ENCODE measurements around the gene TOR1AIP2. TPM values are rescaled to one million over a fixed set of nuclear protein-coding genes. Genes with fewer than 3 reads are reported as not detected.
A peak's percentile ranks its signal among the peaks of the same experiment; 100 is the strongest.

The TOR1AIP2 gene
- total RNA-seq, 1 experiment from 2014 or later: 79.9 TPM

DNA sequence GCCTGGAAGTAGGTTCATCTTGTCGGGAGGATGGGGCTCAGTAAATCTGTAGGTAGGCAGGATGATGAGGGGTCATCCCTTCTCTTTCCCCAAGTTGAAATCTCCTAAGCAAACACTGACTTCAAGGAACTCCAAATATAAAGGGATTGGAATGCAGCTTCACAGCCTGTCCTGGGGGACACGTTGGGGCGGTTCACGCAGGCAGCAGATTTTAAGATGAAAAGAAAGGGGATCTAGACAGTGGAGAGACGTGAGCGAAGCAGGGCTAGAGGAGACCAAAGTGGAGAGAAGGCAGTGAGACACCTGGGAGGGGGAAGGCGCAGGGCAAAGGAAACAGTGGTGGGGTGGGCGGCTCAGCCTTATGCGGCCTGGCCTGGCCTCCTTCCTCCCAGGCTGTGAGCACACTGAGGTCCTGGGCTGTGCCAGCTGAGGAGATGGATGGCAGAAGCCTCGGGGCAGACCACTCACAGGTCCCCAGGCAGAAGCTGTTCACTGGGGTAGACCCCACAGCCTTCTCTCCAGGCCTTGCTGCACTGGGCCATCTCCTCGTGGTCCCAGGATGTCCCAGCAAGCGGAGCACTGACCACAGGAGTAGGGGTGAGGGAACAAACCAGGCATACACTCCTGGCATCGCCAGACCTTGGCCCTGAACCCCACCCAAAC lies 51.7 kb downstream of the TOR1AIP2 start:
- no peak for DNase-seq (ENCODE audit: low read depth)

DNA sequence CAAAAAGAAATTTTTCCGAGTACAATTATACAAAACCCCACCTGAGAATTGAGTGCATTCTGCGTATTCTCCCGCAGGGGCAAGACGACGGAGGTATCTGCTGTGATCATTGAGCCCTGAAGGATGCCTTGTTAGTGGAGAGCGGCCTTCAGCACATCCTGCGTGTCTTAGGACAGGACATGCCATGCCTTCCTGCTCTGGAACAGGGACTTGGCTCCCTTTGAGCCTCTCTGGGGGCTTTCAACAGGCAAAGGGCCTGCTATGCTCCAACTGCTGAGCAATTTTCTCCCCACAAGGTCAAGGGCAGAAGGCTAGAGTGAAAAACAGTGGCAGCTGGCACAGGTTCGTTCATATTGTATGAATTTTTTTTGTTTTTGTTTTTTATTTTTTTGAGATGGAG lies 52.4 kb downstream of the TOR1AIP2 start:
- no peak for DNase-seq (ENCODE audit: low read depth)

GRCh38 chr1:179824265-179824664 lies 53.3 kb downstream of the TOR1AIP2 start:
- no peak for DNase-seq (ENCODE audit: low read depth)

DNA sequence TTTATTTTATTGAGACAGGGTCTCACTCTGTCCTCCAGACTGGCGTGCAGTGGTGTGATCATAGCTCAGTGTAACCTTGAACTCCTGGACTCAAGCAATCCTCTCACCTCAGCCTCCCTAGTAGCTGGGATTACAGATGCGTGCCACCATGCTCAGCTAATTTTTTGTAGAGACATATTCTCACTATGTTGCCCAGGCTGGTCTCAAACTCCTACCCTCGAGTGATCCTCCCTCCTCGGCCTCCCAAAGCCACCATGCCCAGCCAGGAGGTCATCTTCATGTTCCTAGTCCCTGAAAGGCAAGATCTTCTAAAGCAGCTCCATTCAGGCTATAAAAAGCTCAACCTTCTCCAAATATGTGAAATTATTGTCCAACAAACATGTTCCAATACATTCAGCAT lies 53.9 kb downstream of the TOR1AIP2 start:
- DNase-seq (ENCODE audit: low read depth): no peak

GRCh38 chr1:179822065-179822464 lies 55.5 kb downstream of the TOR1AIP2 start:
- DNase-seq (ENCODE audit: low read depth): no peak

DNA sequence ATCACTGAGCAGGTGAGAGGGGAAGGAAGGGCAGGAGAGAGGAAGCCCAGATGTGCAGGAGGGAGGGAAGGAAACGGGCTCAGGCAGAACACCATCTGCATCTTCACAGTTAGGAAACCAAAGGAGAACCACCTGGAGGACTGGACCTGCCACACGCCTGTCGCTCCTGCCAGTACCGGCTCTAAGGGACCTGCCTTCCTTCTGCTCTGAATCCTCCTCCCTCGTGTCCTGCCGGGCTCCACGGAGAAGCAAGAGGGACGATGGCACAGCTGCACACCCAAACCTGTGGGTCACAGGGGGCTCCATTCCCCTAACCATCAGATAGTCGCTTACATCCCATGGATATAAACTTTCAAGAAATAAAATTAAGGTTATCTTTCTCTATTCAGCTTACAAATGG lies 56.1 kb downstream of the TOR1AIP2 start:
- DNase-seq (ENCODE audit: low read depth): no peak

DNA sequence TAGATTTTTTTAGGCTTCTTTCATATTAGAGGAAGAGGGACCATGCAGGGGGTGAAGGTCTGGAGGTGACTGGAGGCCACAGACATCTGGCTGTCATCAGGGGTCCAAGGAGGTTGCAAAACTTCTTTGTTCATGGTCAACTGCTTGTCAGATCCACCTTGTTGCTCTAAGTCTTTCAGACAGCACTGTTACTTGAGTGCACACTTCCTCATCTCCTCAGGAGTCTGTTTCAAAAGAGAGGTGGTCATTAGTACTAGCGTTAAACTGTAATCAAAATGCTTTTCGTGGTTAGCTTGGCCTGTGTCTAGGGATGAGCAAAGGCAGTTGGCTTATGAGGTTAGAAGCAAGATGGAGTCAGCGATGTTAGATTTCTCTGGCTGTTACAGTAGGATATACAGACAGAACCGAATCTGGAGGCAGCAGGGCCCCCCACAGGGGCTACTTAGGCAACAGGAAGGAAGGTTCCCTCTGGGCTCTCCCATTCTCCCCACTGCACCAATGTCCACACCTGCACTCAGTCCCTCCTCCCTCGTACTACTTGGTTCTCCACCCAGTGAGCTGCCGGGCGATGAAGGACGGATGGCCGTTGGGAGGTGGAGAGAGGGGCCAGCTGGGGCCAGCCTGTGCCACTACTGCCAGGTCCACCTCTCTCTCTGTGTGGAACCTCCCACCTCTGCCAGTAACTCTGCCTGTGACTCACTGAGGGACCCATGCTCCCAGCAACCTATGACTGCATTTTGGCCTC lies 57.2 kb downstream of the TOR1AIP2 start:
- no peak for DNase-seq (ENCODE audit: low read depth)

DNA sequence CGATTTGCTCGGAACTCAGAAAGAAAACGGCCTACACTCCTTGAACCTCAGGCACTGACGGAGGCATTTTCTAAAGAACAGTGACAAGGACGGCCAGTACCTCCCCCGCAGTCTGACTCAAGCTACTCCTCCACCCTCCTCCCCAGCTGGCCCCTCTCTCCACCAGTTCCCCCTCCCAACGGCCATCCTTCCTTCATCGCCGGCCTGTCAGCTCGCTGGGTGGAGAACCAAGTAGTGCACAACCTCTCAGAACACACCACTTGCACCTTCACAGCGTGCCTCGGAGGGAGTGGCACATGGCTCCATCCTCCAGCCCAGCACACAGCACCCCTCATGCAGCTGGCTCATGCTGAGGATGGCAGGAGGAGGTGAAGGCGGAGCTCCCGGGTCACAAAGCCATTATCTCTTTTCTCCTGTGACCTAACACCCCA lies 58.8 kb downstream of the TOR1AIP2 start:
- DNase-seq (ENCODE audit: low read depth): no peak

DNA sequence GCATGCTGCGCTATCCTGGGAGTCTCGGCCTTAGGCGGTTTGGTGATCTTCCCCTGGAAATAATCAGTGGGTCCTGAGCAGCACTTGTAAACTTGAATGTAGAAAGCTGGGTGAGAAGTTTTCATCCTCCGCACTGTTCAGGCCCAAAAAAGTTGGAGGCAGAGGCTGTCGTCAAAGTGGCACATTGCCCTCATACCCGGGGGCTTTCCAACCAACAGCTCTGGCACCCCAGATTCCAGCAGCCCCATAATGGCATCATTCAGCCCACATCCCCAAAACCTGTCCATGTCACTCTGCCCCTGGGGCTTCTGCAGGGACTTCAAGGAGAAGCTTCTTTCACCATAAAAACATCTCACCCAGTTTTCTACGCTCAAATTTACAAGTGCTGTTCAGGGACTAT lies 59.3 kb downstream of the TOR1AIP2 start:
- no peak for DNase-seq (ENCODE audit: low read depth)

DNA sequence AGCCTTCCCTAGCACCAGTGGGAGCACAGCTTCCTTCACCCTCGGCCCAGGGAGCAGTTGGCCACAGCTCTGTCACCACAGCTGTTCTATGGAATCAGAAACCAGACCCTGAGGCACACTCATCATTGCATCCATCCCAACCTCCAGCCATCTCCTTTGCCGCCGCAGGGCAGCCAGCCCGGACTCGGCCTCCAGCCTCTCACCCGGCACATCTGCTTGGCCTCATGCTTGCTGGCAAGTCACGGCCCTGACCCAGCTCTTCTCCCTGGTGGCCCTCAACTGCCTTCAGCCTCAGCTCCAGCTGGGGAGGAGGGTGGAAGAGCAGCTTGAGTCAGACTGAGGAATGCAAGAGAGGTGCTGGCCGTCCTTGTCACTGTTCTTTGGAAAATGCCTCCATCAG lies 59.8 kb downstream of the TOR1AIP2 start:
- no peak for DNase-seq (ENCODE audit: low read depth)

GRCh38 chr1:179817056-179817455 lies 60.5 kb downstream of the TOR1AIP2 start:
- no peak for DNase-seq (ENCODE audit: low read depth)

DNA sequence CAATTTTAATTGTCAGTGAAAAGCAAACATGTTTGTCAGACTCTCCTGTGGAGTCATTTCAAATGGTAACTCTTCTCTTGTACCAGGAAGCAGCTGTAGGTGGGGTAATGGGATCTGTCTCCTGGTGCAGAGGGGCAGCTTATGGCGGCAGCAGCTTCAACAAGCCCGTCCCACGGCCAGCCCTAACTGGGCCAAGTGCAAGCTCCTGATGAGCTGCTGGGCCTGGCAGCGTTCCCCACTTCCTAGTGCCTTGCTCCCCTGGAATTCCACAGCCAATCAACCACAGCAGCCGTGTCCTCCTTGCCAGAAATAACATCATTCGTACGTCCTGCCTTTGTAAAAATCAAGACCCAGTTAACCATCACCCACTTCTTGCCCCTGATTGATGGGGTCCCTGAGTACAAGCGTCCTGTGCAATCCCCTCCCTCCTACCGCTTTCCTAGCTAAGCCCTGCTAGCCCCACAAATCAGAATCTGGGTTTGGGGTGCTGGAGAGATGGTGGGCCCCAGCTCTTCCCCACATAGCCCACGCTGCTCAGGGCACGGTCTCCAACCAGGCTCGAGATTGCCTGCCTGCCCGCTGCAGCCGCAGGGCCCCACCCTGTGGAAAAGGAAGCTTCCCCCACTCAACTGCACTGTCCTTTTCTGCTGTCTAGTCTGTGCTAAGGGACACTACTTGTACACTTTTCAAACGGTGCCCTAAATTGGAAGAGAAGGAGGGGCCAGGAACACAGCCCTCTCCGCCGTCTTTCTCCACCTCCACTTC lies 61.2 kb downstream of the TOR1AIP2 start:
- DNase-seq (ENCODE audit: low read depth): peak; percentile 53

DNA sequence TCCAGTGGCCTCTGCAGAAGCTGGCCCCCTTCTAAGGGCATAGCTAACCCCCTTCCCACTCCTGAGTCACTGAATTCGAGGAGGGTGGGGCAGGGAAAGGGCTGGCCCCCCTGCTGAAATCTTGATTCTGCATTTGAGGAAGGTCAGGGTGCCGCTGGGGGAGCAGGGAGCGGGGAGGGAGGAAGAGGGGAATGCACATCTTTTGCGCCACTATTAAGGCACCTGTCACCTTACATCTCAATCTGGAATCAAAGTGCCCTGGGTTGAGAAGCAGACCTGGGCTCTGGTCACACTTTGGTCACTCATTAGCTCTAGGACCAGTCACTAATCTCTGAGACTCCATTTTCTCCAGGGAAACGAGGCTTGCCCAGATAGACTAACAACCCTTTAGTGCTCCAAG lies 62.0 kb downstream of the TOR1AIP2 start:
- no peak for DNase-seq (ENCODE audit: low read depth)

GRCh38 chr1:179814546-179814838 lies 63.1 kb downstream of the TOR1AIP2 start:
- no peak for DNase-seq (ENCODE audit: low read depth)

DNA sequence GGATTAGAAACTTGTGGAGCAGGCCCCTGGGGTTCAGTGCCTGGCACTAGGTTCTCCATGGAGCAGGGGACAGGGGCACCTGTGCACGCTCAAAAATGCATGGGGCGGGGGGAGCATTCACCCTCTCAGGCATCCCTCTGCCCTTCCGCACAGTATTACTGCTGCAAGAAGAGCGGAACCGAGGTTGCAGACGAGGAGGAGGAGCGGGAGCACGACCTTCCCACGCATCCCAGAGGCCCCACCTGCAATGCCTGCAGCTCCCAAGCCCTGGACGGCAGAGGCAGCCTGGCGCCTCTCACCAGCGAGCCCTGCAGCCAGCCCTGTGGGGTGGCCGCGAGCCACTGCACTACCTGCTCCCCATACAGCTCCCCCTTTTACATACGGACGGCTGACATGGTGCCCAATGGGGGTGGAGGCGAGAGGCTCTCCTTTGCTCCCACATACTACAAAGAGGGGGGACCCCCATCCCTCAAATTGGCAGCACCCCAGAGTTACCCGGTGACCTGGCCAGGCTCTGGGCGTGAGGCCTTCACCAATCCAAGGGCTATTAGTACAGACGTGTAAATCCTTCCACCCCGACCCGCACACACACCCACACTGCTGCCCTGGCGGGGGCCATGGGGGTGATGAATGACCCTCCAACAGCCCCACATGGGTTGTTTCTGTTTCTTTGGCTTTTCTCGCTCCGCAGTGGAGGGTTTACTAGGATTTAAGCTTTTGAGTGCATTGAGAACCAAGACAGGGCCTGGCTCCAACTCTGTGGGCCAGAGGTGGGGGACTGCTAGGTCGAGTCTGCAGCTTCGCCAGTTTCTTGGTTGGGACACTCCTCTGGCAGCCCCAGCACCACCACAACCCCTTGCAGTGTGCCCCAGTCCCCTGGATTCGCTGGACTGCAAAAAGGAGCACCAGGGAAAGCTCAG lies 63.7 kb downstream of the TOR1AIP2 start:
- DNase-seq (ENCODE audit: low read depth): no peak

DNA sequence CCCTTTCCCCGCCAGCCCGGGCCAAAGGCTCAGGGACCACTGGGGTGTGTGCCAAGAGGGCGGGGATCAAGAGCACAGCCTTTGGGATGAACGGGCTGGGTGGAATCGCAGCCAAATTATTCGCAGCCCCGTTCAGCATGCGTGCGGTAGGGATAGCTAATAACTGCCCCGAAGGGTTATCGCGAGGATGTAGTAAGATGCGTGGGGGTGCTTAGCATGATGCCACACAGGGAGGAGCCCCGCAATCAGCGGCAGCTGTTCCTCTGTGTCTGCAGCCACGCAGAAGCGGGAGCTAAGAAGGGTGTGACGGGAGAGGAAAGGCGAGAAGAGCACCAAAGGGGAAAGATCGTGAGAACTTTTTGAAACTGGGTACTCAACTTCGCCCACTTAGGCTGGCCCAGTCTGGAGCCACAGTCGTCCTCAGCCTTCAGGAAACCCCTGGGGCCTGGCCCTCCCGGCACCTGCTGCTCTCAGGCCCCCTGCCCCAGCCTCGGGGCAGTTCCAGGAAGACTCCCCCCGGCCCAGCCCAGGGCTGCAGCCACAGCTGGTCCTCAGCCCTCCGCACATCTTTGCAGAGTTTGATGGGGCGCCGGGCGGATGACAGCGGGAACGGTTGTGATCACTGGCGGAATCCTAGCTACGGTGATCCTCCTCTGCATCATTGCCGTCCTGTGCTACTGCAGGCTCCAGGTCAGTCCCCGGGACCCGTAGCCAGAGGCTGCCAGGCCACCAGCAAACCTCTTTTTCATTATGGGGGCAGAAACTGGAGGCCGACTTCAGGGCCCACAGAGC lies 64.9 kb downstream of the TOR1AIP2 start:
- no peak for DNase-seq (ENCODE audit: low read depth)

DNA sequence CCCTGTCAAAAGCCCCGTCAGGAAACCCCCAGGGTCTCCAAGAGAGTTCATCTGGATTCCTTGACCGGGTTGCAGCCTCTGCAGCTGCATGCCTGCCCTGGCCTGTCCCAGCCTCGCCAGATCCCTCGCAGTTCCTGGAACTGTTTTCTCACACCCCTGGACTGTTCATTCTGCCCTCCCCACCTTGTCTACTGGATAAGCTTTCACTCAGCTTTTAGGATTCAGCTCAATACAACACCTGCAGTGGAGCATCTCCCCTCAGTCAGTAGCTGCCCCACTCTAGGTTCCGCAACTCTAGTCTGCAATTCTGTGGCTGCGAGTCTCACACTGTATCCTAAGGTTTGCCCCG lies 67.3 kb downstream of the TOR1AIP2 start:
- no peak for DNase-seq (ENCODE audit: low read depth)

- DNase-seq (ENCODE audit: low read depth): peak; percentile 79
Measured at GRCh38 chr1:179809506-179810366, 67.9 kb downstream of the TOR1AIP2 start.

DNA sequence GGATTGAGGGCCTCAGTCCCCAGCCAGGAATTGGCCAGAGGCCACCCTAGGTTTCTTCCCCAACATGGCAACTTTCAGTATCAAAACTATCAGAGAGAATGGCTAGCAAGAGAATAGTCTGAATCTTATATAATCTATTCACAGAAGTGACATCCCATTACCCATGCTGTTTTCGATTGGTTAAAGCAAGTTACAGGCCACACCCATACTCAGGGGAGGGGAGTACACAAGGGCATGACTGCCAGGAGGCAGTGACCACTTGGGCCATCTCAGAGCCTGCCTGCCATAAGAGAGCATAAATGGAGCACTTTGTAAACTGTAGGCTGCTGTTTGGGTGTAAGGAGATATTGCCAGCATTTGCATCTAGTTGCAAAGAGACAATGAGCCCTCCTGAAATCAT lies 69.1 kb downstream of the TOR1AIP2 start:
- DNase-seq (ENCODE audit: low read depth): no peak
